Activated CD8-positive, alpha-beta memory T cell treated with anti-CD3 and anti-CD28 coated beads for 1 hour (primary cell): Measurements from ENCODE around the gene PDE11A.
"Not testable (repeated sequence)": the region's sequence is repeated elsewhere in the genome, so short reads cannot be mapped to it uniquely, and the experiment has no call there.

Experiments
- DNase-seq, 2 donors: peaks; one replicate each; pipeline ENCODE4 v3.0.0-alpha.2; 2020; ENCODE audit warnings: low read depth in 1 of 2; ENCODE audit errors: extremely low read depth in 1 of 2

The PDE11A gene

GRCh38 chr2:178072383-178073301, at the start of gene PDE11A:
PDE11A (minus strand) TSS chr2:178072777; CDS start chr2:178072437, 340 bp downstream.
- no peak for DNase-seq

GRCh38 chr2:178119179-178119922, 46.8 kb upstream of the PDE11A start:
- DNase-seq: no peak

GRCh38 chr2:178117725-178118124, 45.1 kb upstream of the PDE11A start:
- DNase-seq: no peak

- DNase-seq: no peak
Observed at GRCh38 chr2:178115271-178115670, 42.7 kb upstream of the PDE11A start.

- no peak for DNase-seq
Observed at GRCh38 chr2:178114462-178114861, 41.9 kb upstream of the PDE11A start.

- peak; percentile 39 to 77 for DNase-seq
Observed at GRCh38 chr2:178112202-178113152, 39.9 kb upstream of the PDE11A start, which contains the start of gene RBM45. RBM45 (plus strand) TSS chr2:178112437; CDS start chr2:178112547, 110 bp downstream.

GRCh38 chr2:178111743-178112142, 39.2 kb upstream of the PDE11A start:
- no peak for DNase-seq

- no peak for DNase-seq
Observed at GRCh38 chr2:178110681-178111080, 38.1 kb upstream of the PDE11A start.

- DNase-seq: no peak
Observed at GRCh38 chr2:178109813-178110212, 37.2 kb upstream of the PDE11A start.

- DNase-seq: no peak
Observed at GRCh38 chr2:178108176-178108575, 35.6 kb upstream of the PDE11A start.

- DNase-seq: no peak
Observed at GRCh38 chr2:178106053-178106452, 33.5 kb upstream of the PDE11A start.

- DNase-seq: no peak
Observed at GRCh38 chr2:178105566-178105965, 33.0 kb upstream of the PDE11A start.

GRCh38 chr2:178101321-178102079, 28.9 kb upstream of the PDE11A start:
- DNase-seq: no peak

GRCh38 chr2:178093471-178093870, 20.9 kb upstream of the PDE11A start:
- no peak for DNase-seq

- DNase-seq: no peak
Observed at GRCh38 chr2:178088774-178089270, 16.2 kb upstream of the PDE11A start.

- DNase-seq: no peak
Observed at GRCh38 chr2:178084273-178084672, 11.7 kb upstream of the PDE11A start.

GRCh38 chr2:178082408-178083045, 9.9 kb upstream of the PDE11A start:
- DNase-seq: no peak

GRCh38 chr2:178079279-178079678, 6.7 kb upstream of the PDE11A start:
- DNase-seq: not testable (repeated sequence)

GRCh38 chr2:178076130-178076529, 3.6 kb upstream of the PDE11A start:
- DNase-seq: no peak
